ENCODE measurements around the gene RMRP.

Gene RMRP

DNA sequence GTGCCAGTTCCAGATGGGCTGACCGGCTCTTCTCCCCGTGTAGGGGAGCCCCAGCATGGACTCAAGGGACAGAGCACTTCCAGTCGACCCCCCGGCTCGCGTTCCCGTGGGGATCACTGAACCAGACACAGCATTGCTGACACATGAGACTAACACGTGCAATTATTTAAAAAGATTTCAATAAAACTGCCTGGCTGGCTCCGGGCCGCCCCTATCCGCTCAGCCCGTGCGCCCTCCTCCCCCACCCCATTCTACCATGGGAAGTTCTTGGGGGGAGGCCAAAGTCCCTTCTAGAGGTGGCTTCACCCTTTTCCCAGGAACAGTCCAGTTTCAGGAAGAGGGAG lies 48.0 kb downstream of the RMRP start:
- no peak for DNase-seq (ENCODE audit: low read depth)

DNA sequence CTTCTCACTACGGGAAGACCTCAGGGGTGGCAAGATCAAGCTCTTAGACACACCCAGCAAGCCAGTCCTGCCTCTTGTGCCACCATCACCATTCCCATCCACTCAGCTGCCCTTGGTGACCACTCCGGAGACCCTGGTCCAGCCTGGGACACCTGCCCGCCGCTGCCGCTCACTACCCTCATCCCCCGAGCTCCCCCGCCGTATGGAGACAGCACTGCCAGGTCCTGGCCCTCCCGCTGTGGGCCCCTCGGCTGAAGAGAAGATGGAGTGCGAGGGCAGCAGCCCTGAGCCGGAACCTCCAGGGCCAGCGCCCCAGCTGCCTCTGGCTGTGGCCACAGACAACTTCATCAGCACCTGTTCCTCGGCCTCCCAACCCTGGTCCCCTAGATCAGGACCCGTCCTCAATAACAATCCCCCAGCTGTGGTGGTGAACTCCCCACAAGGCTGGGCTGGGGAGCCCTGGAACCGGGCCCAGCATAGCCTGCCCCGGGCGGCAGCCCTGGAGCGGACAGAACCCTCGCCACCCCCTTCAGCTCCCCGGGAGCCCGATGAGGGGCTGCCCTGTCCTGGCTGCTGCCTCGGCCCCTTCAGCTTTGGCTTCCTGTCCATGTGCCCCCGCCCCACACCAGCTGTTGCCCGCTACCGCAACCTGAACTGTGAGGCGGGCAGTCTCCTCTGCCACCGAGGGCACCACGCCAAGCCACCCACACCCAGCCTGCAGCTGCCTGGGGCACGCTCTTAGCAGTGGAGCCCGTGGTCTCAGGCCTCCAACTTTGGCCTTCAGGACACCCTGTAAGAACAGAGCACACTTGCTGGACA lies 48.6 kb downstream of the RMRP start:
- DNase-seq (ENCODE audit: low read depth) = no peak

DNA sequence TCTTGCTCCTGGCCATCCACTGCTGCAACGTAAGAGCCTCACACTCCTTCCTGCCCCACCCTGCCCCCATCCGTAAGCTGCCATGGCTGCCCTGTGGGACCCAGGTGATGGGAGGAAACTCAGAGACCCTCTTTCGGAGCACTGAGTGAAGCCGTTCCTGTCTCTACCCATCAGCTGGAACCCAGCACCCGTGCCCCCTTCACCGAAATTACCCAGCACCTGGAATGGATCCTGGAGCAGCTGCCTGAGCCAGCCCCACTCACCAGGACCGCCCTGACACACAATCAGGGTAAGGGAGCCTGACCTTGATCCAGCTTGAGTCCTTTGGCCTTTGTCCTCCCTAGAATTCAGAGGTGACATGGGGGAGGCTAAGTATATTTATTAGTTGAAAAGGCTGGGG lies 49.6 kb downstream of the RMRP start:
- DNase-seq (ENCODE audit: low read depth) = no peak
